MM.1S (cell line): Measurements from ENCODE around the gene EMILIN2.

Experiments used
- DNase-seq: peaks from one replicate; pipeline ENCODE4 v3.0.0-alpha.2; 2015
- H2AFZ ChIP-seq: fragments of 300-600 bp; sonication (generic); 2 replicates; pipeline ENCODE4 v1.6.0; 2016; ENCODE audit warnings: antibody characterized with exemption, low read length
- H3F3A ChIP-seq: fragments of 300-600 bp; sonication (generic); 2 replicates; pipeline ENCODE4 v1.6.1; 2016; ENCODE audit warnings: mild to moderate bottlenecking, antibody characterized with exemption, low read length, moderate library complexity, mixed read lengths; ENCODE audit not compliant: insufficient read depth
- H3K27ac ChIP-seq: fragments of 300-600 bp; sonication (generic); 2 replicates; pipeline ENCODE4 v1.5.1; 2016; ENCODE audit warnings: mild to moderate bottlenecking, low read length
- H3K27me3 ChIP-seq: fragments of 300-600 bp; sonication (generic); replicated peaks from 2 replicates; pipeline ENCODE4 v1.6.0; 2016; ENCODE audit warnings: low read length; ENCODE audit not compliant: insufficient read depth
- H3K36me3 ChIP-seq: fragments of 300-600 bp; sonication (generic); replicated peaks from 2 replicates; pipeline ENCODE4 v1.6.1; 2016; ENCODE audit warnings: mild to moderate bottlenecking, low read length, mixed read lengths; ENCODE audit not compliant: insufficient read depth
- H3K4me1 ChIP-seq: fragments of 300-600 bp; sonication (generic); 2 replicates; pipeline ENCODE4 v1.6.1; 2016; ENCODE audit warnings: low read length, mixed read lengths
- H3K4me2 ChIP-seq: fragments of 300-600 bp; sonication (generic); 2 replicates; pipeline ENCODE4 v1.6.0; 2016; ENCODE audit warnings: low read depth, low read length
- H3K4me3 ChIP-seq: fragments of 300-600 bp; sonication (generic); 2 replicates; pipeline ENCODE4 v1.5.1; 2016; ENCODE audit warnings: low read length, mixed read lengths
- H3K79me2 ChIP-seq: fragments of 300-600 bp; sonication (generic); 2 replicates; pipeline ENCODE4 v1.6.1; 2016; ENCODE audit warnings: mixed run types, low read length, mixed read lengths
- H3K9ac ChIP-seq: fragments of 300-600 bp; sonication (generic); 2 replicates; pipeline ENCODE4 v1.6.1; 2016; ENCODE audit warnings: low read length, mixed read lengths
- H3K9me2 ChIP-seq: fragments of 300-600 bp; sonication (generic); replicated peaks from 2 replicates; pipeline ENCODE4 v1.6.1; 2016; ENCODE audit warnings: mild to moderate bottlenecking, low read length, mixed read lengths; ENCODE audit not compliant: insufficient read depth
- H3K9me3 ChIP-seq: fragments of 300-600 bp; sonication (generic); replicated peaks from 2 replicates; pipeline ENCODE4 v1.6.1; 2016; ENCODE audit warnings: mild to moderate bottlenecking, low read length, mixed read lengths; ENCODE audit not compliant: insufficient read depth
- H4K20me1 ChIP-seq: fragments of 300-600 bp; sonication (generic); 2 replicates; pipeline ENCODE4 v1.6.1; 2016; ENCODE audit warnings: mild to moderate bottlenecking, low read length, moderate library complexity, mixed read lengths; ENCODE audit not compliant: insufficient read depth
- CTCF ChIP-seq: fragments of 300-600 bp; sonication (generic); IDR thresholded peaks from 2 replicates; pipeline ENCODE4 v1.5.1; 2016; ENCODE audit warnings: antibody characterized with exemption, low read length, mixed read lengths
- EZH2 ChIP-seq: fragments of 300-600 bp; sonication (generic); optimal IDR thresholded peaks from 2 replicates; pipeline ENCODE3; 2017; ENCODE audit warnings: low read depth, mild to moderate bottlenecking, antibody characterized with exemption, low read length, mixed read lengths
- EZH2phosphoT487 ChIP-seq: fragments of 300-600 bp; sonication (generic); IDR thresholded peaks from 2 replicates; pipeline ENCODE4 v1.6.1; 2018; ENCODE audit warnings: antibody characterized with exemption, low read length

Gene EMILIN2

GRCh38 chr18:2845172-2845571 is 1.6 kb upstream of the EMILIN2 start:
- Histone ChIP-seq H3K9me2 (no peaks in the 10 kb centered on the region), H3F3A (no peaks in the 10 kb centered on the region), H3K27ac (no peak overlapping the region), H3K27me3 (peaks cover 8% of the 10 kb centered on the region; the same call in 1 of the 2 replicates), H3K9ac (no peak overlapping the region), H3K4me3 (no peak overlapping the region), H3K9me3 (no peaks in the 10 kb centered on the region), H3K4me2 (no peak overlapping the region), H4K20me1 (no peaks in the 10 kb centered on the region), H3K4me1 (no peaks in the 10 kb centered on the region), H3K36me3 (no peaks in the 10 kb centered on the region), H3K79me2 (no peaks in the 10 kb centered on the region), H2AFZ (no peak overlapping the region)
- no peak for DNase-seq
- TF ChIP-seq CTCF (no peak), EZH2 (no peak), EZH2phosphoT487 (no peak)

- Histone ChIP-seq H3K27me3 (peaks cover 8% of the 10 kb centered on the region; the same call in 1 of the 2 replicates), H3K9ac (no peak overlapping the region), H3K79me2 (no peaks in the 10 kb centered on the region), H3F3A (no peaks in the 10 kb centered on the region), H2AFZ (no peak overlapping the region), H4K20me1 (no peaks in the 10 kb centered on the region), H3K9me3 (no peaks in the 10 kb centered on the region), H3K4me3 (no peak overlapping the region; the same call in 1 of the 2 replicates), H3K4me2 (no peak overlapping the region), H3K36me3 (no peaks in the 10 kb centered on the region), H3K27ac (no peak overlapping the region), H3K4me1 (no peaks in the 10 kb centered on the region), H3K9me2 (no peaks in the 10 kb centered on the region)
- no peak for DNase-seq
- TF ChIP-seq EZH2phosphoT487, result no peak
- TF ChIP-seq CTCF, result no peak
- TF ChIP-seq EZH2, result no peak
Observed at GRCh38 chr18:2847317-2848246, 776 bp downstream of the EMILIN2 start.

GRCh38 chr18:2848247-2849246 is 1.7 kb downstream of the EMILIN2 start:
- no peaks in the 10 kb centered on the region for H4K20me1 ChIP-seq
- H3K4me2 ChIP-seq, result no peak overlapping the region
- H3K9me3 ChIP-seq, result no peaks in the 10 kb centered on the region
- no peaks in the 10 kb centered on the region for H3K79me2 ChIP-seq
- H3K36me3 ChIP-seq, result no peaks in the 10 kb centered on the region
- no peaks in the 10 kb centered on the region for H3K9me2 ChIP-seq
- no peak overlapping the region for H3K9ac ChIP-seq
- DNase-seq, result no peak
- no peak for TF ChIP-seq CTCF
- no peak for TF ChIP-seq EZH2phosphoT487
- no peak for TF ChIP-seq EZH2
- no peak overlapping the region for H2AFZ ChIP-seq
- no peaks in the 10 kb centered on the region for H3K4me1 ChIP-seq
- no peaks in the 10 kb centered on the region for H3F3A ChIP-seq
- H3K4me3 ChIP-seq, result no peak overlapping the region
- peaks cover 8% of the 10 kb centered on the region; the same call in 1 of the 2 replicates for H3K27me3 ChIP-seq
- no peak overlapping the region for H3K27ac ChIP-seq
